Adrenal gland (tissue), 5 donors: Measurements from ENCODE around the gene SNX22.

ENCODE experiments used
- POLR2A ChIP-seq, 2 donors: fragments of 450-650 bp; IDR thresholded peaks; one replicate each; pipeline ENCODE4 v1.6.1; 2017; ENCODE audit warnings: antibody characterized with exemption in 2 of 2, mild to moderate bottlenecking in 2 of 2, moderate library complexity in 1 of 2
- TF ChIP-seq, protein P1 (sequence below), 6 experiments: fragments of 450-650 bp in 4 of 6; fragments of 200-600 bp in 2 of 6; sonication (generic) in 1 of 6; IDR thresholded peaks; 1 replicate in 5 of 6; 2 replicates in 1 of 6; pipeline versions ENCODE4 v1.5.1 to v1.8.0; 2016 to 2021; ENCODE audit warnings: antibody characterized with exemption in 6 of 6, mild to moderate bottlenecking in 2 of 6, moderate library complexity in 1 of 6
- donor health status: DM: no; HTN: no; CAD: no.

DNA sequence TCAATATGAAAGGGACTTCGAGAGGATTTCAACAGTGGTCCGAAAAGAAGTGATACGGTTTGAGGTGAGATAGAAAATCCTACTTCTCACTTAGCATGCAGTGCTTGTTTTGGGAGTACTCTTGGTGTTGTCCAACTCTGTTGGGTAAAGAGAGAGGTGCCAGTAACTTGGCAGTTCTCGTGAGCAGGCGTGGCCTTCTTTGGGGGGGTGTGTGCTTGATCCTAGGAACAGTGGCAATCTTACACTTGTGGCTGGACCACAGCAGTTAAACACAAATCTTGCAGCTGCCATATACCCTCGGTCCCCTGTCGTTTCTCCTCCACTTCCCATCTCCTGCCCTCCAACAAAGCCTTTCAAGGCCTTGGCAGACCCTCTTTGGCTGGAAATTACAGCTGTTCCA, 15.2 kb upstream of the SNX22 start:
- TF ChIP-seq POLR2A (IDR thresholded peaks at IDR 0.05), result no peak
- TF ChIP-seq, protein P1, sequence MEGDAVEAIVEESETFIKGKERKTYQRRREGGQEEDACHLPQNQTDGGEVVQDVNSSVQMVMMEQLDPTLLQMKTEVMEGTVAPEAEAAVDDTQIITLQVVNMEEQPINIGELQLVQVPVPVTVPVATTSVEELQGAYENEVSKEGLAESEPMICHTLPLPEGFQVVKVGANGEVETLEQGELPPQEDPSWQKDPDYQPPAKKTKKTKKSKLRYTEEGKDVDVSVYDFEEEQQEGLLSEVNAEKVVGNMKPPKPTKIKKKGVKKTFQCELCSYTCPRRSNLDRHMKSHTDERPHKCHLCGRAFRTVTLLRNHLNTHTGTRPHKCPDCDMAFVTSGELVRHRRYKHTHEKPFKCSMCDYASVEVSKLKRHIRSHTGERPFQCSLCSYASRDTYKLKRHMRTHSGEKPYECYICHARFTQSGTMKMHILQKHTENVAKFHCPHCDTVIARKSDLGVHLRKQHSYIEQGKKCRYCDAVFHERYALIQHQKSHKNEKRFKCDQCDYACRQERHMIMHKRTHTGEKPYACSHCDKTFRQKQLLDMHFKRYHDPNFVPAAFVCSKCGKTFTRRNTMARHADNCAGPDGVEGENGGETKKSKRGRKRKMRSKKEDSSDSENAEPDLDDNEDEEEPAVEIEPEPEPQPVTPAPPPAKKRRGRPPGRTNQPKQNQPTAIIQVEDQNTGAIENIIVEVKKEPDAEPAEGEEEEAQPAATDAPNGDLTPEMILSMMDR (IDR thresholded peaks at IDR 0.05), result no peak
